ENCODE measurements around the gene CHKA. TPM values are rescaled to one million over a fixed set of nuclear protein-coding genes. Genes with fewer than 3 reads are reported as not detected.

CHKA gene
- polyA plus RNA-seq, 1 donor (not counting 4 experiments of a cell fraction or from before 2014, with no cell fraction given), result 7.1 TPM

GRCh38 chr11:68137833-68138232 lies 16.6 kb upstream of the CHKA start:
- no peaks in the 10 kb centered on the region for H4K20me1 ChIP-seq (ENCODE audit: control insufficient read depth, extremely low read depth, insufficient read depth, low read length)
- dilution Hi-C loops (cut with MboI; ENCODE audit: extremely low pct_ligation_motif_present, low sequenced_read_pairs), result no loop called here
- no peaks in the 10 kb centered on the region for H3K9me3 ChIP-seq (ENCODE audit: control insufficient read depth, low read depth, low read length)
- no peaks in the 10 kb centered on the region for H3K9me1 ChIP-seq (ENCODE audit: control insufficient read depth, extremely low read depth, insufficient read depth, low read length)
- no peaks in the 10 kb centered on the region for H3K79me2 ChIP-seq (ENCODE audit: control insufficient read depth, insufficient read depth, low read length)
- H3K27me3 ChIP-seq (ENCODE audit: control insufficient read depth, extremely low read depth, insufficient read depth, low read length), result peaks cover 4% of the 10 kb centered on the region
- H3K36me3 ChIP-seq (ENCODE audit: control insufficient read depth in 2 of 2, extremely low read depth in 1 of 2, insufficient read depth in 2 of 2, low read length in 2 of 2), result no peaks in the 10 kb centered on the region
- TF ChIP-seq EZH2 (IDR thresholded peaks at IDR 0.05; ENCODE audit: low read length) (no peak), CTCF (optimal IDR thresholded peaks at IDR 0.05 in 1 of 3, IDR thresholded peaks at IDR 0.05 in 1 of 3, conservative IDR thresholded peaks at IDR 0.05 in 1 of 3; ENCODE audit: extremely low read depth in 1 of 3, insufficient read depth in 2 of 3, low read length in 3 of 3) (no peak)
- no peak overlapping the region for H3K27ac ChIP-seq (ENCODE audit: control insufficient read depth, insufficient read depth, low read length)
- no peak overlapping the region for H3K9ac ChIP-seq (ENCODE audit: control insufficient read depth, extremely low read depth, insufficient read depth, low read length)
- no peak overlapping the region for H3K4me2 ChIP-seq (ENCODE audit: control insufficient read depth, extremely low read depth, insufficient read depth, low read depth, low read length)
- no peaks in the 10 kb centered on the region for H3K4me1 ChIP-seq (ENCODE audit: control insufficient read depth, extremely low read depth, insufficient read depth, low read length)
- H3K4me3 ChIP-seq (ENCODE audit: control insufficient read depth in 2 of 3, extremely low read depth in 1 of 3, insufficient read depth in 2 of 3, low read depth in 1 of 3, low read length in 3 of 3), result no peak overlapping the region
- no peak for DNase-seq (ENCODE audit: low read depth, low spot score)
- FAIRE-seq, result no peak
- H2AFZ ChIP-seq (ENCODE audit: control insufficient read depth, low read length), result no peak overlapping the region

- dilution Hi-C loops (cut with MboI; ENCODE audit: extremely low pct_ligation_motif_present, low sequenced_read_pairs), result no loop called here
- TF ChIP-seq CTCF (optimal IDR thresholded peaks at IDR 0.05 in 1 of 3, IDR thresholded peaks at IDR 0.05 in 1 of 3, conservative IDR thresholded peaks at IDR 0.05 in 1 of 3; ENCODE audit: extremely low read depth in 1 of 3, insufficient read depth in 2 of 3, low read length in 3 of 3), result no peak
- no peak for TF ChIP-seq EZH2 (IDR thresholded peaks at IDR 0.05; ENCODE audit: low read length)
- FAIRE-seq, result no peak
Measured at GRCh38 chr11:68136866-68137265, 15.7 kb upstream of the CHKA start.

More at GRCh38 chr11:68136866-68137265, 15.7 kb upstream of the CHKA start:
- Histone ChIP-seq H2AFZ (ENCODE audit: control insufficient read depth, low read length) (no peak overlapping the region), H3K79me2 (ENCODE audit: control insufficient read depth, insufficient read depth, low read length) (no peaks in the 10 kb centered on the region), H3K4me1 (ENCODE audit: control insufficient read depth, extremely low read depth, insufficient read depth, low read length) (no peaks in the 10 kb centered on the region), H3K27ac (ENCODE audit: control insufficient read depth, insufficient read depth, low read length) (no peak overlapping the region), H3K9me3 (ENCODE audit: control insufficient read depth, low read depth, low read length) (no peaks in the 10 kb centered on the region), H4K20me1 (ENCODE audit: control insufficient read depth, extremely low read depth, insufficient read depth, low read length) (no peaks in the 10 kb centered on the region), H3K4me3 (ENCODE audit: control insufficient read depth in 2 of 3, extremely low read depth in 1 of 3, insufficient read depth in 2 of 3, low read depth in 1 of 3, low read length in 3 of 3) (no peak overlapping the region), H3K4me2 (ENCODE audit: control insufficient read depth, extremely low read depth, insufficient read depth, low read depth, low read length) (no peak overlapping the region), H3K27me3 (ENCODE audit: control insufficient read depth, extremely low read depth, insufficient read depth, low read length) (peaks cover 4% of the 10 kb centered on the region), H3K9me1 (ENCODE audit: control insufficient read depth, extremely low read depth, insufficient read depth, low read length) (no peaks in the 10 kb centered on the region), H3K9ac (ENCODE audit: control insufficient read depth, extremely low read depth, insufficient read depth, low read length) (no peak overlapping the region), H3K36me3 (ENCODE audit: control insufficient read depth in 2 of 2, extremely low read depth in 1 of 2, insufficient read depth in 2 of 2, low read length in 2 of 2) (no peaks in the 10 kb centered on the region)
- no peak for DNase-seq (ENCODE audit: low read depth, low spot score)
